A673 (cell line): ENCODE data around the gene LRRC8B. TPM values are rescaled to one million over a fixed set of nuclear protein-coding genes. Genes with fewer than 3 reads are reported as not detected.

Experiments
- BruUV-seq: library from RNA; stranded (reverse); fragments of 400-500 nt; replicated peaks from 2 replicates; lab custom pipeline; 2021; lab: Mats Ljungman, UMichigan
- CTCF ChIA-PET: fragments of 300-600 bp; sonication (Branson Sonifier 250); formaldehyde crosslinking; loops from one replicate; lab custom pipeline; 2022; ENCODE audit warnings: antibody characterized with exemption; lab: Charles Lee
- POLR2A ChIA-PET: fragments of 300-600 bp; sonication (Branson Sonifier 250); formaldehyde crosslinking; loops from one replicate; lab custom pipeline; 2022; ENCODE audit warnings: antibody characterized with exemption; ENCODE audit not compliant: low non-redundant PET; lab: Charles Lee
- DNase-seq: peaks from one replicate; pipeline ENCODE4 v3.0.0-alpha.2; 2015; ENCODE audit warnings: low spot score
- H3K27ac ChIP-seq: fragments of 200-600 bp; sonication (generic); 2 replicates; pipeline ENCODE4 v1.5.1; 2016; ENCODE audit warnings: mixed run types, low read depth, mild to moderate bottlenecking, mixed read lengths, antibody characterized with exemption, low read length; ENCODE audit not compliant: poor library complexity, severe bottlenecking
- H3K27me3 ChIP-seq: fragments of 200-600 bp; sonication (generic); replicated peaks from 2 replicates; pipeline ENCODE4 v1.6.1; 2017; ENCODE audit warnings: mixed run types, low read depth, mild to moderate bottlenecking, mixed read lengths, antibody characterized with exemption, low read length; ENCODE audit not compliant: insufficient read depth, poor library complexity
- H3K36me3 ChIP-seq: fragments of 200-600 bp; sonication (generic); 2 replicates; pipeline ENCODE4 v1.6.1; 2016; ENCODE audit warnings: mixed run types, mild to moderate bottlenecking, mixed read lengths, antibody characterized with exemption, low read length; ENCODE audit not compliant: insufficient read depth, poor library complexity, severe bottlenecking
- H3K4me1 ChIP-seq: fragments of 200-600 bp; sonication (generic); 2 replicates; pipeline ENCODE4 v1.6.1; 2017; ENCODE audit warnings: mixed run types, mild to moderate bottlenecking, mixed read lengths, antibody characterized with exemption, low read length; ENCODE audit not compliant: insufficient read depth, poor library complexity, severe bottlenecking
- H3K4me3 ChIP-seq: fragments of 200-600 bp; sonication (generic); 2 replicates; pipeline ENCODE4 v1.5.1; 2016; ENCODE audit warnings: low read depth, mixed run types, mild to moderate bottlenecking, mixed read lengths, low read length; ENCODE audit not compliant: poor library complexity, severe bottlenecking
- H3K9me3 ChIP-seq: fragments of 200-600 bp; sonication (generic); 2 replicates; pipeline ENCODE4 v1.6.1; 2016; ENCODE audit warnings: mixed run types, low read depth, mild to moderate bottlenecking, mixed read lengths, antibody characterized with exemption, low read length; ENCODE audit not compliant: poor library complexity, severe bottlenecking
- EZH2 ChIP-seq: fragments of 200-600 bp; sonication (generic); IDR thresholded peaks from 2 replicates; pipeline ENCODE4 v1.6.1; 2017; ENCODE audit warnings: borderline replicate concordance, low read depth, mild to moderate bottlenecking, mixed read lengths, antibody characterized with exemption, low read length; ENCODE audit not compliant: poor library complexity, severe bottlenecking
- intact Hi-C: fragments of 100-400 bp; cut with micrococcal nuclease; formaldehyde crosslinking; loops from one replicate; pipeline ENCODE4 v1.10.0; 2022; ENCODE audit not compliant: unreplicated experiment
- total RNA-seq: library from RNA; stranded (reverse); gene quantifications from 2 replicates; pipeline ENCODE4 v1.2.3, GENCODE V29; 2021
- TF ChIP-seq, protein P1 (sequence below): fragments of 300-800, 200-600 bp; sonication (generic); conservative IDR thresholded peaks from 2 replicates; pipeline ENCODE4 v1.5.1; 2017; ENCODE audit warnings: low read depth, mild to moderate bottlenecking, antibody characterized with exemption, low read length, moderate library complexity, mixed read lengths

The LRRC8B gene
- total RNA-seq, 1 experiment from 2014 or later: 18.9 TPM

DNA sequence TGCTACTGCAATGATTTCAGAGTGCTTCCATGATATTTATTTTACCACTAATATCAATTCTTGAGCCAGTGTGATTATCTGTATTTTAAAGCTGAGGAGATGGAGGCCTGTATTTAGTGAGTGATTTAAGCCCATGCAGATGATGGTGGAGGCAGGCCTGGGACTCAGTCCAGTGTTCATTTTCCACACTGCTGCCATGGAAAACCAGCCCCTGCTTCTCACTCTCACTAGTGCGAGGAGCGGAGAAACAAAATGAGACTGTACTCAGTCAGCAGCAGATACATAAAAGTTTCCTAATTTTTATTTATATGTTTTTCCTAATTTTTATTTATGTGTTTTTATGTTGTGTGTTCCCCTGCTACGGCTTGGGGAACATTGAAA lies 32.8 kb downstream of the LRRC8B start:
- intact Hi-C loops: no loop called here
- no peaks in the 10 kb centered on the region for H3K9me3 ChIP-seq
- no peak overlapping the region for H3K4me3 ChIP-seq
- DNase-seq: no peak
- no peaks in the 10 kb centered on the region for H3K27me3 ChIP-seq
- CTCF ChIA-PET: no interaction called here
- H3K27ac ChIP-seq: no peak overlapping the region
- H3K4me1 ChIP-seq: peaks cover 20% of the 10 kb centered on the region
- TF ChIP-seq EZH2: no peak
- TF ChIP-seq, protein P1, sequence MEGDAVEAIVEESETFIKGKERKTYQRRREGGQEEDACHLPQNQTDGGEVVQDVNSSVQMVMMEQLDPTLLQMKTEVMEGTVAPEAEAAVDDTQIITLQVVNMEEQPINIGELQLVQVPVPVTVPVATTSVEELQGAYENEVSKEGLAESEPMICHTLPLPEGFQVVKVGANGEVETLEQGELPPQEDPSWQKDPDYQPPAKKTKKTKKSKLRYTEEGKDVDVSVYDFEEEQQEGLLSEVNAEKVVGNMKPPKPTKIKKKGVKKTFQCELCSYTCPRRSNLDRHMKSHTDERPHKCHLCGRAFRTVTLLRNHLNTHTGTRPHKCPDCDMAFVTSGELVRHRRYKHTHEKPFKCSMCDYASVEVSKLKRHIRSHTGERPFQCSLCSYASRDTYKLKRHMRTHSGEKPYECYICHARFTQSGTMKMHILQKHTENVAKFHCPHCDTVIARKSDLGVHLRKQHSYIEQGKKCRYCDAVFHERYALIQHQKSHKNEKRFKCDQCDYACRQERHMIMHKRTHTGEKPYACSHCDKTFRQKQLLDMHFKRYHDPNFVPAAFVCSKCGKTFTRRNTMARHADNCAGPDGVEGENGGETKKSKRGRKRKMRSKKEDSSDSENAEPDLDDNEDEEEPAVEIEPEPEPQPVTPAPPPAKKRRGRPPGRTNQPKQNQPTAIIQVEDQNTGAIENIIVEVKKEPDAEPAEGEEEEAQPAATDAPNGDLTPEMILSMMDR: no peak
- POLR2A ChIA-PET: no interaction called here
- no TSS peak for BruUV-seq
- no peaks in the 10 kb centered on the region for H3K36me3 ChIP-seq

DNA sequence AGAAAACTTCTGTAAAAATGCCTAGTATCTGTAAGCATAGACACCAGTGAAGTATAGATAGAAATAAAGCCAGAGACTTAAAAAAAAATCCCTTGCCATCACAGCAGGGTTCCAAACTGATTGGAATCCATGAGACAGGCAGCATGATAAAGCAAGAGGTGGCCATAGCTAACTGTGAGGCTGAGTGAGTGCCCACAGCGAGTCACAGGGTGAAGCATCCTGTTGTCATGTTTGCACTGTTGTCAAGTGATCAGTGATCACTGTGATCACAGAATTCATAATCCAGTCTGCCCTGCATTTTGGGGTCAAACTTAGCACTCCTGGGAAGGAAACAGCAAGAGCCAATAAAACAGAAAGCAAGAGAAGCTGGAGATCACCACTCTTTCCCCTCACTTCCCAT lies 33.3 kb downstream of the LRRC8B start:
- no peaks in the 10 kb centered on the region for H3K36me3 ChIP-seq
- intact Hi-C loops: no loop called here
- peaks cover 15% of the 10 kb centered on the region for H3K4me1 ChIP-seq
- DNase-seq: no peak
- H3K9me3 ChIP-seq: no peaks in the 10 kb centered on the region
- ChIA-PET CTCF (no interaction called here), POLR2A (no interaction called here)
- BruUV-seq: no TSS peak
- TF ChIP-seq, protein P1: no peak
- no peak for TF ChIP-seq EZH2
- no peak overlapping the region for H3K27ac ChIP-seq
- H3K27me3 ChIP-seq: no peaks in the 10 kb centered on the region
- no peak overlapping the region for H3K4me3 ChIP-seq

DNA sequence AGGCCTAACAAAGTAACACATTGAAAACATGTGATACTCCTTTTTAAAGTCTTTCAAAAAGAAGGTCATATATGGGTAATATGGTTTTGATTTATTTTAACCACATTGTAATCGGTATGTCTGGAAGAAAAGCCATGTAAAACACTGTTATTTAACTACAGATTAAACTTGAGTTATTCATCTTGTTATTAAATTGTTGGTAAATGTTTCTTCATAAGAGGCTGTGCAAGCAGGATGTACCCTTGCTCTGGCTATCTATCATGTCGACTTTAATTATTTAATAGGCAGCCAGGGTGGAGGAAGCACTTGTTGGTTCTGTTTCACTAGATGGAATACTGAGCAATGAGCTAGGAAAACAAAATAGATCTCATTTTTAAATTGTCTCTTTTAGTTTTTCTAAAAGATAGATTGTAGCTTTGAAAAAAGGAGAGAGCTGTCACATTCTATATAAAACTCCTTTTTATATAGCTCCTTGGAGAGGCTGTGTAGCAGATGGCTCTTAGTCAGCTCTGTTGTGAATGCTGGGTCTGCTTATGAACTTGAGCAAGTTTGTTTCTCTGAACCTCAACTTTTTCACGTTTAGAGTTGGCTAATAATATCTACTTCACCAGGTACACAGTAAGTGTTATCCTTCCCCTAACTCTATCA lies 39.5 kb downstream of the LRRC8B start:
- Histone ChIP-seq H3K27me3 (no peaks in the 10 kb centered on the region), H3K36me3 (no peaks in the 10 kb centered on the region), H3K4me1 (peaks cover 40% of the 10 kb centered on the region), H3K4me3 (no peak overlapping the region), H3K9me3 (no peaks in the 10 kb centered on the region), H3K27ac (peak overlapping the region; percentile 26)
- TF ChIP-seq EZH2: no peak
- TF ChIP-seq, protein P1: no peak
- ChIA-PET POLR2A (no interaction called here), CTCF (no interaction called here)
- BruUV-seq: no TSS peak
- DNase-seq: no peak
- intact Hi-C loops: no loop called here
